Fibroblast of mammary gland (primary cell): Measurements from ENCODE around the gene PRDM16.

Experiments used
- DNase-seq: peaks from one replicate; pipeline ENCODE4 v3.0.0-alpha.2; 2010; ENCODE audit warnings: low read depth
- H3K4me3 ChIP-seq: 2 replicates; pipeline ENCODE4 v1.5.1; 2011; ENCODE audit warnings: low read depth, mild to moderate bottlenecking, low read length, moderate library complexity; ENCODE audit not compliant: control insufficient read depth
- CTCF ChIP-seq: conservative IDR thresholded peaks from 2 replicates; pipeline ENCODE4 v1.5.1; 2011; ENCODE audit warnings: low read depth, low read length, inconsistent platforms; ENCODE audit not compliant: control insufficient read depth, insufficient read depth

PRDM16 gene

GRCh38 chr1:3076363-3076740 lies 7.3 kb downstream of the PRDM16 start:
- H3K4me3 ChIP-seq: no peak overlapping the region
- no peak for TF ChIP-seq CTCF
- no peak for DNase-seq

DNA sequence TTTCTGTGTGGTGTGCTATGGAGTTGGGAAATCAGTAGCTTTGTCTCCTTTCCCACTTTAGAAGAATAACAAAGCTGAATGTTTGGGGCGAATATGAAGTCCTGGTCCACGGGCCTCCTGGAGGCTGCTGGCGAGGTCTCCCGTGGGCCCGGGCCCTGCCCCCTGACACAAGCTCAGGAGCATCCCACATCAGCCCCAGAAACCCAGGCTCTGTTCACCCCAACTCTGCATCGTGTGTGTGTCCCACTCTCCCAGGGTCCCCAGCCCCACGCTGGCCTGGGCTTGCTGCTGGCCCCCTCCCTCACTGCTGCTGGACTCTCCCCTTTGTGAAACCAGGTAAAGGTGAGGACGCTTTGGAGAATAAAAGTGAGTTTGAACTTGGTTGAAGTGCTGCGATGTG lies 8.1 kb downstream of the PRDM16 start:
- no peak for TF ChIP-seq CTCF
- no peak for DNase-seq
- no peak overlapping the region for H3K4me3 ChIP-seq

DNA sequence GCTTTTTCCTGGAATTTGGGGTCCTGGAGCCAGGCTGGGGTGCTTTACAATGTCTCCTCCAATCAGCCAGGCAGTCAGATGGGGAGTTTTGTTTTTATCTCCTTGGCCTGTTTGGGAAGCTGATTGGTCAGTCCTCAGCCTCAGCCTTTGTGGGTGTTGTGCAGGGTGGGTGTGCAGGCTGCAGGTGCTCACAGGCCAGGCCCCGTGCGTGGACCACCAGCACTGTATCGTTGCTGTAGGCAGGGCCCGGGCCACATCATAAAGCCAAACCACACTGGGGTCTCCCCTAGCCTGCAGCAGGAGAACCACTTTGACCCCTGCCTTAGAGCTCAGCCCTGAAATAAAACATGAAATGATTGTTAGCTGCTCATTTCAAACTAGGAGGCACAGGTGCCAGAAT lies 8.6 kb downstream of the PRDM16 start:
- H3K4me3 ChIP-seq: no peak overlapping the region
- no peak for TF ChIP-seq CTCF
- no peak for DNase-seq

DNA sequence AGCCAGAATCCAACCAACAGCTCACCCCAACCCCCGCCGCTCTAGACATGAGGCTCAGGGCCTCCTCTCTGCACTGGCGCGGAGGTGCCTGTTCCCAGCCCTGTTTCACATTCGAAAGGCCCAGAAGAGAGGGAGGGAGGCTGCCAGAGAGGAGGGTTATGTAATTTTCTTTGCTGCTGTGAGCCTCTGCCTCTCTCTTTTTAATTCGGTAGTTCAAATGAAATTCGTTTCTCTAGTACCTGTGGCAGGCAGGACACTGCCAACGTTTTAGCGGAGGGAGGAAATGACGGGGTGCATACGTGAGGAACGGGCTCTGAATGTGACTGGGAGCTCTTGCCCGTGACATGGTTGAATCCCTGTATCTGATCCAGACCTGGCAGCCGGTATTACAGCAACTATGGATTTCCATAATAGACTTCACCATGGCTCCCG lies 9.4 kb downstream of the PRDM16 start:
- no peak overlapping the region for H3K4me3 ChIP-seq
- no peak for TF ChIP-seq CTCF

GRCh38 chr1:3078871-3079270 lies 9.9 kb downstream of the PRDM16 start:
- no peak for DNase-seq
- H3K4me3 ChIP-seq: no peak overlapping the region
- no peak for TF ChIP-seq CTCF

More for the DNA sequence above, 9.4 kb downstream of the PRDM16 start:
- DNase-seq: no peak

DNA sequence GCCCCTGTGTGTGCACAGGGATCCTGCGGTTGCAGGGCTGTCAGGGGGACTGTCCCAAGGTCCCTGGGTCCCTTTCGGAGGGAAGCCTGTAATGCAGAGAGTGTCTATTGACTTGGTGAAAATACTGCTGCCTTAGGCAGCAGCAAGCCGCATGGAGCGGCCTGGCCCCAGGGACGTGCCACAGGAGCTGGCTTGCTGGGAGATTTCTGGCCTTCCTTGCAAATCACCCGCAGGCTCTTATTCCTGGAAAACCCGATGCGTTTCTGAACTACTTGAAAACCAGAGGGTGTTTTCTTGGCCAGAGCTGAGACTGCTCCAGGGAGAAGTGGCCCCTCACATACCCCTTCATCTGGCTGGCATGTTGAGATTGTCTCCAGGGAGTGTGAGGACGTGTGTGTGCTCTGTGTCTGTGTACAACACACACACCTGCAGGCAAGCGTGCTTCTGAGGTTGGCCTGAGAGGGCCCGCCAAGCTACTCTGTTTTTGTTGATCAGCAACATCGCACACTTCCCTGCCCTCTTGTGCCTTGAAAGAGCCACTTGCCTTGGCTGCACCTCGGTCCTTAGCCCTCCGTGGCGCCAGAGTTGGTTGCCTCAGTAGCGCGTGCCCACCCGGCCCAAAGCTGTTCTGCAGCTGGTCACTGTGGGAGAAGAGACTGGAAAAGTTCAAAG lies 10.5 kb downstream of the PRDM16 start:
- no peak overlapping the region for H3K4me3 ChIP-seq
- no peak for TF ChIP-seq CTCF
- no peak for DNase-seq
